Skeletal muscle tissue (tissue), 4 donors: Measurements from ENCODE around the gene TMEM129. TPM values are rescaled to one million over a fixed set of nuclear protein-coding genes. Genes with fewer than 3 reads are reported as not detected.

Experiments
- H3K27ac ChIP-seq: one replicate; pipeline ENCODE4 v1.7.0; 2013; ENCODE audit warnings: mild to moderate bottlenecking, low read depth, low read length, inconsistent platforms
- H3K27me3 ChIP-seq, 3 donors: one replicate each; pipeline ENCODE4 v1.7.0; 2013; ENCODE audit warnings: low read length in 3 of 3; ENCODE audit not compliant: control insufficient read depth in 3 of 3, insufficient read depth in 3 of 3
- H3K36me3 ChIP-seq, 3 donors: one replicate each; pipeline ENCODE4 v1.7.0; 2013; ENCODE audit warnings: low read length in 3 of 3; ENCODE audit not compliant: control insufficient read depth in 3 of 3, insufficient read depth in 3 of 3
- H3K4me1 ChIP-seq, 3 donors: one replicate each; pipeline ENCODE4 v1.7.0; 2013; ENCODE audit warnings: low read length in 3 of 3, mild to moderate bottlenecking in 3 of 3; ENCODE audit not compliant: control insufficient read depth in 3 of 3, insufficient read depth in 3 of 3
- H3K4me3 ChIP-seq, 3 donors: one replicate each; pipeline ENCODE4 v1.7.0; 2013; ENCODE audit warnings: low read length in 3 of 3
- H3K9ac ChIP-seq, 3 donors: one replicate each; pipeline ENCODE4 v1.7.0; 2013; ENCODE audit warnings: low read length in 3 of 3, mild to moderate bottlenecking in 3 of 3, moderate library complexity in 2 of 3, low read depth in 1 of 3
- H3K9me3 ChIP-seq, 3 donors: one replicate each; pipeline ENCODE4 v1.7.0; 2013; ENCODE audit warnings: low read length in 3 of 3; ENCODE audit not compliant: control insufficient read depth in 3 of 3
- total RNA-seq: library from RNA; depleted of rRNA; stranded (reverse); fragments of >200 nt; gene quantifications from one replicate; pipeline ENCODE4 v1.2.3, GENCODE V29; 2014
- donor health status: Osteomylitis.

The TMEM129 gene
- total RNA-seq, 1 donor from 2014 or later = 7.3 TPM

- H3K27ac ChIP-seq = no peak overlapping the region
- no peak overlapping the region for H3K9ac ChIP-seq
- H3K4me1 ChIP-seq = no peaks in the 10 kb centered on the region
- no peaks in the 10 kb centered on the region for H3K36me3 ChIP-seq
- H3K9me3 ChIP-seq = no peaks in the 10 kb centered on the region
- H3K4me3 ChIP-seq = no peak overlapping the region
- peaks cover 0 to 11% (median 10%) of the 10 kb centered on the region in 3 donors for H3K27me3 ChIP-seq
Observed at GRCh38 chr4:1758306-1759121, 37.4 kb upstream of the TMEM129 start.

- peaks cover 0 to 11% (median 7%) of the 10 kb centered on the region in 3 donors for H3K27me3 ChIP-seq
- no peak overlapping the region for H3K4me3 ChIP-seq
- H3K27ac ChIP-seq = no peak overlapping the region
- H3K9ac ChIP-seq = no peak overlapping the region
- no peaks in the 10 kb centered on the region for H3K36me3 ChIP-seq
- no peaks in the 10 kb centered on the region for H3K4me1 ChIP-seq
- no peaks in the 10 kb centered on the region for H3K9me3 ChIP-seq
Observed at GRCh38 chr4:1757836-1758235, 36.7 kb upstream of the TMEM129 start.

- Histone ChIP-seq H3K27me3 (peaks cover 0 to 7% (median 3%) of the 10 kb centered on the region in 3 donors), H3K36me3 (no peaks in the 10 kb centered on the region), H3K27ac (no peak overlapping the region), H3K9ac (no peak overlapping the region), H3K4me1 (no peaks in the 10 kb centered on the region), H3K4me3 (no peak overlapping the region), H3K9me3 (no peaks in the 10 kb centered on the region)
Observed at GRCh38 chr4:1756893-1757779, 36.0 kb upstream of the TMEM129 start.

- H3K9ac ChIP-seq = no peak overlapping the region
- H3K36me3 ChIP-seq = no peaks in the 10 kb centered on the region
- H3K27ac ChIP-seq = no peak overlapping the region
- no peaks in the 10 kb centered on the region for H3K4me1 ChIP-seq
- H3K4me3 ChIP-seq = no peak overlapping the region
- H3K9me3 ChIP-seq = no peaks in the 10 kb centered on the region
- H3K27me3 ChIP-seq = peaks cover 0 to 3% (median 3%) of the 10 kb centered on the region in 3 donors
Observed at GRCh38 chr4:1756079-1756478, 35.0 kb upstream of the TMEM129 start.

- H3K9ac ChIP-seq = no peak overlapping the region
- no peaks in the 10 kb centered on the region for H3K36me3 ChIP-seq
- H3K4me1 ChIP-seq = no peaks in the 10 kb centered on the region
- H3K27ac ChIP-seq = no peak overlapping the region
- H3K27me3 ChIP-seq = peaks cover 0 to 8% (median 3%) of the 10 kb centered on the region in 3 donors
- no peaks in the 10 kb centered on the region for H3K9me3 ChIP-seq
- no peak overlapping the region for H3K4me3 ChIP-seq
Observed at GRCh38 chr4:1755297-1755696, 34.2 kb upstream of the TMEM129 start.

GRCh38 chr4:1754336-1754735, 33.2 kb upstream of the TMEM129 start:
- no peaks in the 10 kb centered on the region for H3K36me3 ChIP-seq
- no peaks in the 10 kb centered on the region for H3K4me1 ChIP-seq

GRCh38 chr4:1753697-1754311, 32.7 kb upstream of the TMEM129 start:
- Histone ChIP-seq H3K9ac (no peak overlapping the region), H3K4me1 (no peaks in the 10 kb centered on the region), H3K4me3 (no peak overlapping the region), H3K9me3 (no peaks in the 10 kb centered on the region), H3K27me3 (peaks cover 0 to 8% (median 3%) of the 10 kb centered on the region in 3 donors), H3K27ac (no peak overlapping the region), H3K36me3 (no peaks in the 10 kb centered on the region)

More at GRCh38 chr4:1754336-1754735, 33.2 kb upstream of the TMEM129 start:
- no peak overlapping the region for H3K9ac ChIP-seq
- H3K9me3 ChIP-seq = no peaks in the 10 kb centered on the region
- no peak overlapping the region for H3K4me3 ChIP-seq
- H3K27me3 ChIP-seq = peaks cover 0 to 8% (median 3%) of the 10 kb centered on the region in 3 donors
- H3K27ac ChIP-seq = no peak overlapping the region

- no peak overlapping the region for H3K9ac ChIP-seq
- H3K9me3 ChIP-seq = no peaks in the 10 kb centered on the region
- no peaks in the 10 kb centered on the region for H3K36me3 ChIP-seq
- H3K27ac ChIP-seq = no peak overlapping the region
- peaks cover 0 to 3% (median 0%) of the 10 kb centered on the region in 3 donors for H3K4me1 ChIP-seq
- H3K4me3 ChIP-seq = no peak overlapping the region
- H3K27me3 ChIP-seq = peaks cover 0 to 11% (median 5%) of the 10 kb centered on the region in 3 donors
Observed at GRCh38 chr4:1753294-1753696, 32.2 kb upstream of the TMEM129 start.

- Histone ChIP-seq H3K9ac (peak overlapping the region in 1 of 3 donors; percentile 25), H3K4me3 (no peak overlapping the region), H3K9me3 (no peaks in the 10 kb centered on the region), H3K27ac (no peak overlapping the region), H3K36me3 (no peaks in the 10 kb centered on the region), H3K4me1 (peaks cover 0 to 4% (median 0%) of the 10 kb centered on the region in 3 donors), H3K27me3 (peaks cover 0 to 13% (median 7%) of the 10 kb centered on the region in 3 donors)
Observed at GRCh38 chr4:1752284-1753041, 31.3 kb upstream of the TMEM129 start.
